ENCODE results near the gene DNAI1.

- TF ChIP-seq CTCF (optimal IDR thresholded peaks at IDR 0.05 in 1 of 3, IDR thresholded peaks at IDR 0.05 in 1 of 3, conservative IDR thresholded peaks at IDR 0.05 in 1 of 3; ENCODE audit: extremely low read depth in 1 of 3, insufficient read depth in 2 of 3, low read length in 3 of 3) (no peak), EZH2 (IDR thresholded peaks at IDR 0.05; ENCODE audit: low read length) (no peak)
Observed at GRCh38 chr9:34517185-34517584, 58.6 kb downstream of the DNAI1 start.
